Activated naive CD8-positive, alpha-beta T cell (primary cell): ENCODE results near the gene GID8.

Experiments used
- H3K27ac Mint-ChIP-seq: one replicate; pipeline ENCODE4 v1.8.0; 2021; ENCODE audit warnings: mixed read lengths
- H3K27me3 Mint-ChIP-seq: one replicate; pipeline ENCODE4 v1.8.0; 2021; ENCODE audit warnings: mixed read lengths
- H3K36me3 Mint-ChIP-seq: one replicate; pipeline ENCODE4 v1.8.0; 2021; ENCODE audit warnings: mixed read lengths
- H3K4me1 Mint-ChIP-seq: one replicate; pipeline ENCODE4 v1.8.0; 2021; ENCODE audit warnings: low read depth, mixed read lengths
- H3K4me3 Mint-ChIP-seq: one replicate; pipeline ENCODE4 v1.8.0; 2021; ENCODE audit warnings: mild to moderate bottlenecking, mixed read lengths
- H3K9me3 Mint-ChIP-seq: one replicate; pipeline ENCODE4 v1.8.0; 2021; ENCODE audit warnings: low read depth, mixed read lengths

The GID8 gene

DNA sequence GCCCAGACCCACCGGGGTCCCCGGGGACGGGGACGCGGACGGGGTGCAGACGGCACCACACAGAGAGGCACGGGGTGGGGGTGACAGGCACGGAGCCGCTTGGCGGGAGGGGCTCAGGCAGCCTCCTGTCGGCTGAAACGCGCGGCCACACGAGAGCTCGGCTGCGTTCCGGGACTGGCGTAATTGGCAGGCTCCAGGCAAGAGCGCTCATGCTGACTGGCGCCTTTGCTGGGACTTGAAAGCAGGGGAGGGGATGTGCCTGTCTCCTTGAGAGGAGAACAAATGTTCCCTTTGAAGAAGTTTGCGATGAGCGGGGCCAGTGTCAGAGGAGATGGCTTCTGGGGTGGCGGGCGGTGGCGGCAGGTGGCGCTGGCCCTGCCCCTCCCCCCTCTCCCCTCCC, 43.0 kb downstream of the GID8 start:
- no peak overlapping the region for H3K27ac Mint-ChIP-seq
- H3K4me3 Mint-ChIP-seq, result no peak overlapping the region
- no peaks in the 10 kb centered on the region for H3K36me3 Mint-ChIP-seq
- peaks cover 6% of the 10 kb centered on the region for H3K27me3 Mint-ChIP-seq
- no peaks in the 10 kb centered on the region for H3K9me3 Mint-ChIP-seq
- peaks cover 34% of the 10 kb centered on the region for H3K4me1 Mint-ChIP-seq

DNA sequence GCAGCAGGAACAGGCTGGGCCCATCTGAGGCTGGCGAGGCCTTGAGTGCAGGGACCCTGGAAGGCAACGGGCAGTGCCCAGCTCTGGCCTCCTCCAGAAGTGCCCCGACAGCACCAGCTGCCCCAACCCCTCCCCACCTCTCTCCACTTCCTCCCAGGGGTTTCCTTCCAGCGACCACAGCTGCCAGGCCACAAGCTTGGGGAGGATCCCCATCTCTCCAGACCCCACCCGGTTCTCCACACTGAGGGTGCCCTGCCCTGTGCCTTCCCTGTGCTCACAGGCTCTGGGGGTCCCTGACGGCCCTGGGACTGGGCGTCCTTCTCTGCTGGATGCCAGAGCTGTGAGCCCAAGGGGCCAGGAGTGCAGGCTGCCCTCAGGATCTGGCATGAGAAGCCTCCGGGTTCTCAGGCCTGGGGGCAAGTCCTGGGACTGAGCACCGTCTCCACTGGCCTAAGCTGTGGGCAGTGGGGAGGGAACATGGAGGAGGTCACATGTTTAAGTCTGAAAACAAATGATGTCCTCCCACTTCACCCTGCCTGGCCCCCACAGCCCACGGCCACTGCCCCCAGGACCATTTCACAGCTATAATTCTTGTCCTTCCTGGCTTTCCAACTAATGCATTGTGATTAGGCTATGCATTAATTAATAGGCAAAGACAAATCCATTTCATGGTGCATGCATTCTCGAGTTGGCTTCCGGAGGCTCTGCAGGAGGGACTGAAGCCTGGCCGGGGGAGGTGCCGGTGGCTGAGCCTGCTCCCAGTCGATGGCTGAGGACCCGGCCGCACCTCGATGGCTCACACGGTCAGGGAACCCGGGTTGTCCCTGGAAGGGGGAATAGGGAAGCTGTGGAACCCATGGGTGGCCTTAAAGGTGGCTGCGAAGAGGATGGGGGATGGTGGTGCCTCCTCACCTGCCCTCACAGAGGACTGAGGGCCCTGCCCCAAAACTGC, 44.5 kb downstream of the GID8 start:
- H3K27ac Mint-ChIP-seq, result no peak overlapping the region
- H3K9me3 Mint-ChIP-seq, result no peaks in the 10 kb centered on the region
- no peak overlapping the region for H3K4me3 Mint-ChIP-seq
- H3K36me3 Mint-ChIP-seq, result no peaks in the 10 kb centered on the region
- peaks cover 6% of the 10 kb centered on the region for H3K27me3 Mint-ChIP-seq
- peaks cover 33% of the 10 kb centered on the region for H3K4me1 Mint-ChIP-seq

DNA sequence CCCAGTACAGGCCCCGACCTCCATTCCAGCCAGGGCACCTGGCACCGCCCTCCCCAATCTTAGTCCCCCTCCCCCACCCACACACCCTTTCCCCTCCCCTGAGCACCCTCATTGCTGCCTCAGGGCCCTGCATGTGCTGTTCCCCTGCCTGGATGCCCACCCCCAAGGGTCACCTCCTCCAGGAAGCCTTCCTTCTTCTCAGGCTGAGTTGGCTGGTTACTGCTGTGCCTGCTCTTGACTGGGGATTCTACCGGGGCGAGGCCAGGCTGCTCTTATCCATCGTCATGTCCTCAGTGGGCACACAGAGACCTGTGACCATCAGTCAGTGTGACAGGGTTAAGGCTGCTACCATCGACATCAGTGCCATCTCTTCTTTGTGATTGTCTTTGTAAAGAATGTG, 45.3 kb downstream of the GID8 start:
- Mint-ChIP-seq H3K9me3 (no peaks in the 10 kb centered on the region), H3K27ac (no peak overlapping the region), H3K4me3 (no peak overlapping the region)

DNA sequence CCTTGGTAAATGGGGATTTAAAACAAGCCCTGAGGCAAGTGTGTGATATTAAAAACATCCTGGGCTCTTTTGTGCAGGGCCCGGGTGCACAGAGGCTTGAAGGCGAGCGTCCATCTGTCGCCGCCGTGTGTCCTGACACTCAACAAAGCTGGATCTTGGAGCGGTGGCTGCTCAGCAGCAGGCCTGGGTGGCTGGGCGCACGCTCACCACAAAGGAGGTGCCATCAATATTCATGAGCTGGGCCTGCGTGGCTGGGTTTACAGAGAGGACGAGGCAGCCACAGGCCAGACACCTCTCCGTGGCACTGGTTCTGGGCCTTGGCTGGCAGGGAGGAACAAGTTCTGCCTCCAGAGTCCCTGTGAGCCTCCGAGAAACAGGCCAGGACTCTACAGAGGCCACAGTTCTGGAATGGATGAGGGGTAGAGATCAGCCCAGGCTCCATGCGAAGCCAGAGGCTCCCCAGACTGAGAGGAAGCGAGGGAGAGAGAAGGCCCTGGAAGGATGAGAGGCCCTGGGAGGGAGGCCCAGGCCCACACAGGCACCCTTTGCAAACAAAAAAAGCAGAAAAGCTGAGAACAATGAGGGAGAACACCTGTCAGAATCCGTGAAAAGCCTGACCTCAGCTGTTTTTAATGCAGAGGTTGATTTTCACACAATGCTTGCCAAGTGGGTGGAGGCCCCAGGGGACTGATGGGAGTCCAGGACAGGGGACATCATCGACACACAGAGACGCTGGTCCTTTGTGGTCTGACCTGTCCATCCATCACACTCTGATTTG, 46.9 kb downstream of the GID8 start:
- H3K36me3 Mint-ChIP-seq, result no peaks in the 10 kb centered on the region
- H3K27ac Mint-ChIP-seq, result no peak overlapping the region
- no peak overlapping the region for H3K4me3 Mint-ChIP-seq
- H3K9me3 Mint-ChIP-seq, result no peaks in the 10 kb centered on the region
- H3K27me3 Mint-ChIP-seq, result peaks cover 3% of the 10 kb centered on the region
- H3K4me1 Mint-ChIP-seq, result peaks cover 25% of the 10 kb centered on the region

More for the DNA sequence above, 45.3 kb downstream of the GID8 start:
- H3K4me1 Mint-ChIP-seq, result peaks cover 26% of the 10 kb centered on the region
- H3K27me3 Mint-ChIP-seq, result peaks cover 6% of the 10 kb centered on the region
- no peaks in the 10 kb centered on the region for H3K36me3 Mint-ChIP-seq

DNA sequence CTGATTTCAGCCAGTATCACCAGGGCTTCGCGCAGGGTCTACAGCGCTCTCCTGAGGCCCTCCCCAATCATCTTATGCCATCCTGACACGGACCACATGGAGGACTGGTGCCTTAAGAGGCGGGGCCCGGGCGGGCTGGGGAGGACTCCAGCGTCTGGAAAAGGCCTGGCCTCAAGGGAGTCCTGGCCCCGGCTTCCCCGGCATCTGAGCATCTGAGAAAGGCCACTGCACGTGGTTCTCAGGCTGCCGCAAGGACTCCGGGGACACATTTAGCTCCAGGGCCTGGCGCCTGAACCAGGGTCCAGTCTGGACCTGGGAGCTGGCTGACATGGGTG, 47.5 kb downstream of the GID8 start:
- H3K36me3 Mint-ChIP-seq, result no peaks in the 10 kb centered on the region
- H3K9me3 Mint-ChIP-seq, result no peaks in the 10 kb centered on the region
- no peak overlapping the region for H3K27ac Mint-ChIP-seq

DNA sequence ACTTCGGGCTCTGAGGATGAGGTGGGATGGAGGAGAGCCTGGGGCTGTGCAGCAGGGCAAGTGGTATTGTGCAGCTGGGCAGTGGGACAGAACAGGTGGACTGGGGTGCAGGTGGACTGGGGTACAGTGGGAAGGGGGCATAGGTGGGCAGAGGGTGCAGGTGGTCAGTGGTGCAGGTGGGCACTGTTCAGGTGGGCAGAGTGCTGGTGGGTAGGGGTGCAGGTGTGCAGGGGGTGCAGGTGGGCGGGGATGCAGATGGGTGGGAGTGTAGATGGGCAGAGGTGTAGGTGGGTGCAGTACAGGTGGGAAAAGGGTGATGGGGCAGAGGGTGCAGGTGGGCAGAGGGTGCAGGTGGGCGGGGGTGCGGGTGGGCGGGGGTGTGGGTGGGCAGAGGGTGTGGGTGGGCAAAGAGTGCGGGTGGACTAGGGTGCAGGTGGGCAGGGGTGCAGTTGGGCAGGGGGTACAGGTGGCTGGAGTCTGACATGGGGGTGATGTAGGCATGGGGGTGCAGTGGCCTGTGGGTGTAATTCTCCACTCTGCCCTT, 48.4 kb downstream of the GID8 start:
- Mint-ChIP-seq H3K4me3 (no peak overlapping the region), H3K4me1 (peaks cover 15% of the 10 kb centered on the region), H3K27ac (no peak overlapping the region), H3K27me3 (no peaks in the 10 kb centered on the region), H3K36me3 (no peaks in the 10 kb centered on the region), H3K9me3 (no peaks in the 10 kb centered on the region)

More for the DNA sequence above, 47.5 kb downstream of the GID8 start:
- Mint-ChIP-seq H3K4me1 (peaks cover 21% of the 10 kb centered on the region), H3K4me3 (no peak overlapping the region), H3K27me3 (peaks cover 2% of the 10 kb centered on the region)

DNA sequence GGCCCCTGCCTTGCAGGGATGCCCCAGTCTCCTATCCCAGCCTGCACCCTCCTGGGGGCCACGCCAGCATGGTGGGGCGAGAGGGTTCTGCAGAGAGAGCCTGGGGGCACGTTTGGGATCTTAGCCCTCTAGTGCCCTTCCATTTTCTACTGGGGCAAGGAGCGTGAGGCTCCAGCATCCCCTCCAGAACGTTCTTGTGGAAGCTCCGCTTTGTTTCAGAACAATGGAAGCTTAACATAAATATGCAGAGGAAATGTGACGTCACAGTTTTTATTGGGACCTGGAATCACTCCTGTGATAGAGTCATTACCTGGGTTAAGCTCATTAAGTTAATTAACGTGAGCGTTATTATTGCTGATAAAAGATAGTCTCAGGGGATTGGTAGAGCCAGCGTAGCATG, 49.2 kb downstream of the GID8 start:
- peaks cover 10% of the 10 kb centered on the region for H3K4me1 Mint-ChIP-seq
- no peaks in the 10 kb centered on the region for H3K27me3 Mint-ChIP-seq
- no peak overlapping the region for H3K27ac Mint-ChIP-seq
- no peaks in the 10 kb centered on the region for H3K36me3 Mint-ChIP-seq
- H3K4me3 Mint-ChIP-seq, result no peak overlapping the region
- no peaks in the 10 kb centered on the region for H3K9me3 Mint-ChIP-seq

DNA sequence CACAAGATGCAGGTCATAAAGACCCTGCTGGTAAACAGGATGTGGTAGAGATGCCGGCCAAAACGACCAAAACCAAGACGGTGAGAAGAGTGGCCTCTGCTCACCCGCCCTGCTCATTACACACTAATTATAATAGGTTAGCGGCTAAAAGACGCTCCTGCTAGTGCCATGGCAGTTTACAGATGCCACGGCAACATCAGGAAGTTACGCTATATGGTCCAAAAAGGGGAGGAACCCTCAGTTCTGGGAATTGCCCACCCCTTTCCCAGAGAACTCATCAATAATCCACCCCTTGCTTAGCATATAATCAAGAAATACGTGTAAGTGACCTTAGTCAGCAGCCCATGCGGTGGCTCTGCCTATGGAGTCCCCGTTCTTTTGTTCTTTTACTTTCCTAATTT, 51.3 kb downstream of the GID8 start:
- H3K4me3 Mint-ChIP-seq, result peak overlapping the region; percentile 79
- H3K36me3 Mint-ChIP-seq, result no peaks in the 10 kb centered on the region
- H3K9me3 Mint-ChIP-seq, result no peaks in the 10 kb centered on the region
- no peaks in the 10 kb centered on the region for H3K27me3 Mint-ChIP-seq
- peak overlapping the region; percentile 58 for H3K27ac Mint-ChIP-seq
- peaks cover 5% of the 10 kb centered on the region for H3K4me1 Mint-ChIP-seq

DNA sequence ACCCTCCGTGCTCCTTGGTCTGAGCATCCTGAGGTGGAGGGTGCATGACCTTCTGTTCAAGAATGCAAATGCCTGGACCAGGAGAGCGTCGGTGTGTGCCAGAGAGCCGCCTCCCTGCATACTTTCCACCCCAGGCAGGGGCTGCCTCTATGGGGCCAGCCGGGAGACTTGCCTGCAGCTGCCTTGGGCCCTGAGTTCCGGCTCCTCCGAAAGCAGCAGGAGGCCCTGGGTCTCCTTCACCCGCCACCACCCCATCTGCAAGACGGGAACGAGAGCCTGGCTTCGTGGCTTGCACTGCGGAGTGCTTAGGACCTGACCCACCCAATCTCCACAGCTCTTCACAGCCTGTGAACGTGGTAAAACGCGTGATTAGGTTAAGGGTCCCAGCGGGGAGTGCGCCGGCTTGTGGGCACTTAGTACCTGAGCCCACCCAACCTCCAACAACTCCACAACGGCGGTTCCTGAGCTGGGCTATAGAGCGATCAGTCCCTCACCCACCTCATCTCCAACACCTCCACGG, 52.4 kb downstream of the GID8 start:
- Mint-ChIP-seq H3K36me3 (no peaks in the 10 kb centered on the region), H3K9me3 (no peaks in the 10 kb centered on the region), H3K27me3 (no peaks in the 10 kb centered on the region), H3K4me3 (no peak overlapping the region), H3K27ac (no peak overlapping the region), H3K4me1 (peaks cover 5% of the 10 kb centered on the region)

DNA sequence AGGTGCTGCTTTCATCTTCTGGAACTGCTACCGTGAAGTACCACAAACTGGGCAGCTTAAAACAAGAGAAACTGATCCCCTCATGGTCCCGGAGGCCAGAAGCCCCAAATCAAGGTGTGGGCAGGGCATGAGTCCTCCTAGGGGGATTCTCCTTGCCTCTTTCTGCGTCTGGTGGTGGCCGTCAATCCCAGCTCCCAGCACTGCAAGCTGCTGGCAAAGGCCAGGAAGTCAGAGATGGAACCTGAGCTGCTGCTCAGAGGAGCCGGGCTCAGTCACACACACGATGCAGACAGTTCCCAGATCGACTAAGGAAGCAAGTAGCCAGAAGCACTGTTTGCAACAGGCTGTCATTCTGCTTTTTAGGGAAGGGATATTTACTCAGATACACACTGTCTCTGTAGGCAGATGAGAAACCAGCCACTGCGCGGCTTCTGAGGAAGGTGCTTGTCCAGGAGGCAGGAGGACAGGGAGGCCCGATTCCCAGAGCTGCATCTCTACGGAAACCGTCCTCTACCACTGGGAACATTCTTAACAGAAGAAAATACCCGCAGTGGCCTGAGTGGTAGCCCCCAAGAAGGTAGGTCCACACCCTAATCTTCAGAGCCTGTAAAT, 53.4 kb downstream of the GID8 start:
- Mint-ChIP-seq H3K36me3 (no peaks in the 10 kb centered on the region), H3K4me1 (peaks cover 5% of the 10 kb centered on the region), H3K27ac (no peak overlapping the region), H3K4me3 (no peak overlapping the region), H3K9me3 (no peaks in the 10 kb centered on the region), H3K27me3 (no peaks in the 10 kb centered on the region)

DNA sequence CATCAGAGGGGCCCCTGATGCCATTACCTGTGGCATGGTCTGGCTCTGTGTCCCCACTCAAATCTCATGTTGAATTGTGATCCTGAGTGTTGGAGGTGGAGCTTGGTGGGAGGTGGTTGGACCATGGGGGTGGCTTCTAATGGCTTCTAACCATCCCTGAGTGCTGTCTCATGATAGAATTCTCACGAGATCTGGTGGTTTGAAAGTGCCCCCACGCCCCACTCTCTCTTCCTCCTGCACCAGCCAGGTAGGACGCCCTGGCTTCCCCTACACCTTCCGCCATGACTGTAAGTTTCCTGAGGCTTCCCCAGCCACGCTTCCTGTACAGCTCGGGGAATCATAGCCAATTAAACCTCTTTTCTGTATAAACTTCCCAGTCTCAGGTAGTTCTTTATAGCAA, 53.9 kb downstream of the GID8 start:
- H3K4me1 Mint-ChIP-seq, result peaks cover 5% of the 10 kb centered on the region
- no peaks in the 10 kb centered on the region for H3K36me3 Mint-ChIP-seq
- no peak overlapping the region for H3K27ac Mint-ChIP-seq
- no peaks in the 10 kb centered on the region for H3K27me3 Mint-ChIP-seq
- H3K4me3 Mint-ChIP-seq, result no peak overlapping the region
- H3K9me3 Mint-ChIP-seq, result no peaks in the 10 kb centered on the region

DNA sequence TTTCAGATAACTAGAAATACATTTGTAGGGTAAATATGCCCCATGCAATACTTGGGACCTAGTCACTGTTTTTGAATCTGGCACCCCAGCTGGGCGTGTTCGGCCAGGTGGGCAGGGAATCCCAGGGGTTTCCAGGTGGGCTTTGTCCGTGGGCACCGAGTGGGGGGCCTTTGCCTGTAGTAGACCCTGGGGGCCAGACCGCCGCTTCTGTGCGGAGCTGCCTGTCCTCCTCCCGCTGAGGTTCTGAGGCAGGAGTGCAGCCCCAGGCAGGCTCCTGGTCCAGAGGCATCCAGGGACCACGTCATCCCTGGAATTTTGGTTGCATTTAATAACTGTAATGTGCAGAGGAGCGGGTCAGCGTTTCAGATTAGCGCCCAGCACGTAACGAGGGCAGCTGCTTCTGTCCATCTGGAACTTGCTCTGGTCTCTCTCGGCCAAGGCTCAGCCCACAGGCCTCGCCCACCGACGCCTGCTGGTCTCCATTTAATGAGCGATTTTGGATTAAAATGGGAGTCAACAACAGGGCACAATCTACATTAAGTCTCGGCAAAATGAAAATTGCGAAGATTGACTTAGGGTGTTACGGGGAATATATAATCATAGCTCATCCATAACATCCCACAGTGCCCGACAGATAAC, 56.0 kb downstream of the GID8 start:
- peaks cover 5% of the 10 kb centered on the region for H3K4me1 Mint-ChIP-seq

DNA sequence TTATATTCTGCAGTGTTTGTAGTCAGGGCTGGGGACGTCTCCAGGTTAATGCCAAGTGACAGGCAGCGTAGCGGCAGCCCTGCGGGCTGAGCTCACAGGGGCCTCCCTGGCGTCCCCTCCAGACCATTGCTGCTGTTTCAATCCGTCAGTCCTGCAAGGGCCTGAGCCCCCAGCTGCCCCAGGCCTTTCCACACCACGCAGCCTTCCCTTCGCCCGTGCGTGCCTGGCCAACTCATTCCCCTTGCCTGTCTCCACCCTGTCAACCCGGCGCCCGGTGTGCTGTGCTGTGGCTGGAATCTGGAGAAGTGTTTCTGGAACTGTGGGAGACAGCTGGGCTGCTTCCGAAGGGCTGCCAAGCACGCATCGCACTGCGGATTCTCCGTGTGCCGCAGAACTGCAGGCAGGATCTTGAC, 56.9 kb downstream of the GID8 start:
- Mint-ChIP-seq H3K27me3 (peaks cover 7% of the 10 kb centered on the region), H3K36me3 (no peaks in the 10 kb centered on the region), H3K9me3 (no peaks in the 10 kb centered on the region), H3K27ac (no peak overlapping the region), H3K4me3 (no peak overlapping the region), H3K4me1 (no peaks in the 10 kb centered on the region)

More for the DNA sequence above, 56.0 kb downstream of the GID8 start:
- Mint-ChIP-seq H3K27me3 (peaks cover 7% of the 10 kb centered on the region), H3K27ac (no peak overlapping the region), H3K36me3 (no peaks in the 10 kb centered on the region), H3K4me3 (no peak overlapping the region), H3K9me3 (no peaks in the 10 kb centered on the region)

DNA sequence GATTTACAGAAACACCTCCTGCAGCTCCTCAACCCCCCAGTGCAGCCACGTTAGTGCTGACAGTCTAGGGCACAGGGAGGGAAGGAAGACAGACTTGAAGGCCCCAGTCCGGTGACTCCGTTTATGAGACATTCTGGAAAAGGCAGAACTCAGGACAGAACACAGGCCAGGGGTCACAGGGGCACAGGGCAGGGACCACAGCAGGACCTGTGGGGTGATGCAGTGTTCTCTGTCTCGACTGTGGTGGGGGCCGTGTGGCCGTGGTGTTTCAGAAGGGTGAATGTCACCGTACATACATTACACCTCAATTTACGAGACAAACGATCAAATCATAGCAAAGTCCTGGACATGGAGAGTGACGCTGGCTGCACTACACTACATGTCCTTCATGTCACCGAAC, 57.5 kb downstream of the GID8 start:
- no peak overlapping the region for H3K4me3 Mint-ChIP-seq
- peaks cover 7% of the 10 kb centered on the region for H3K27me3 Mint-ChIP-seq
- no peak overlapping the region for H3K27ac Mint-ChIP-seq
- H3K4me1 Mint-ChIP-seq, result no peaks in the 10 kb centered on the region
- no peaks in the 10 kb centered on the region for H3K36me3 Mint-ChIP-seq
- no peaks in the 10 kb centered on the region for H3K9me3 Mint-ChIP-seq
